HG03565 (cell line): ENCODE results near the gene NAP1L4.

Experiments used
- ATAC-seq: cut with Tn5 transposase; IDR thresholded peaks from one replicate; pipeline ENCODE4 v1.9.1; 2021; ENCODE audit warnings: mild to moderate bottlenecking, moderate library complexity; ENCODE audit not compliant: unreplicated experiment

Gene NAP1L4

GRCh38 chr11:2961080-2961479, 31.0 kb downstream of the NAP1L4 start:
- no peak for ATAC-seq

GRCh38 chr11:2960139-2960538, 32.0 kb downstream of the NAP1L4 start:
- no peak for ATAC-seq

GRCh38 chr11:2958251-2958650, 33.9 kb downstream of the NAP1L4 start:
- ATAC-seq = no peak

- ATAC-seq = no peak
These were observed 36.1 kb downstream of the NAP1L4 start for GRCh38 chr11:2955906-2956476.

GRCh38 chr11:2954263-2954662, 37.9 kb downstream of the NAP1L4 start:
- ATAC-seq = no peak

GRCh38 chr11:2952290-2952689, 39.8 kb downstream of the NAP1L4 start:
- no peak for ATAC-seq

GRCh38 chr11:2951231-2952110, 40.7 kb downstream of the NAP1L4 start:
- no peak for ATAC-seq

- ATAC-seq = no peak
These were observed 41.3 kb downstream of the NAP1L4 start for GRCh38 chr11:2950825-2951224.

GRCh38 chr11:2949920-2950319, 42.2 kb downstream of the NAP1L4 start:
- ATAC-seq = no peak

GRCh38 chr11:2947744-2948143, 44.4 kb downstream of the NAP1L4 start:
- ATAC-seq = no peak

- ATAC-seq = no peak
These were observed 46.3 kb downstream of the NAP1L4 start for GRCh38 chr11:2945757-2946287.

- no peak for ATAC-seq
These were observed 46.9 kb downstream of the NAP1L4 start for GRCh38 chr11:2945031-2945756.

- ATAC-seq = no peak
These were observed 47.6 kb downstream of the NAP1L4 start for GRCh38 chr11:2944530-2944929.

GRCh38 chr11:2943711-2944118, 48.4 kb downstream of the NAP1L4 start:
- ATAC-seq = no peak

GRCh38 chr11:2942872-2943710, 49.0 kb downstream of the NAP1L4 start:
- no peak for ATAC-seq

GRCh38 chr11:2942447-2942846, 49.7 kb downstream of the NAP1L4 start:
- ATAC-seq = no peak

GRCh38 chr11:2940921-2941821, 51.0 kb downstream of the NAP1L4 start:
- ATAC-seq = no peak

- no peak for ATAC-seq
These were observed 51.8 kb downstream of the NAP1L4 start for GRCh38 chr11:2940147-2940920.
